T-helper 2 cell (primary cell): Measurements from ENCODE around the gene GLT6D1.
A peak's percentile ranks its signal among the peaks of the same experiment; 100 is the strongest.

ENCODE experiments used
- DNase-seq, 5 experiments: peaks; one replicate each; pipeline versions ENCODE4 v3.0.0 to v3.0.0-alpha.2; 2012 to 2022

GLT6D1 gene

GRCh38 chr9:135607401-135608293 lies 31.7 kb downstream of the GLT6D1 start:
- no peak for DNase-seq

GRCh38 chr9:135606885-135607259 lies 32.5 kb downstream of the GLT6D1 start:
- DNase-seq, result no peak

GRCh38 chr9:135605238-135605781 lies 34.0 kb downstream of the GLT6D1 start:
- no peak for DNase-seq

GRCh38 chr9:135604437-135605237 lies 34.7 kb downstream of the GLT6D1 start:
- DNase-seq, result no peak

- DNase-seq, result peak in 4 of 5 experiments; percentile 10 to 48 (median 28)
Measured at GRCh38 chr9:135602789-135603481, 36.4 kb downstream of the GLT6D1 start.

- no peak for DNase-seq
Measured at GRCh38 chr9:135601988-135602387, 37.4 kb downstream of the GLT6D1 start.

GRCh38 chr9:135600296-135600817 lies 39.0 kb downstream of the GLT6D1 start:
- no peak for DNase-seq

- DNase-seq, result no peak
Measured at GRCh38 chr9:135596211-135596610, 43.1 kb downstream of the GLT6D1 start.

GRCh38 chr9:135592625-135593024 lies 46.7 kb downstream of the GLT6D1 start:
- no peak for DNase-seq

GRCh38 chr9:135592331-135592590 lies 47.1 kb downstream of the GLT6D1 start:
- peak in 1 of 5 experiments; percentile 1 for DNase-seq

GRCh38 chr9:135591506-135592330 lies 47.6 kb downstream of the GLT6D1 start:
- no peak for DNase-seq

- DNase-seq, result no peak
Measured at GRCh38 chr9:135590486-135591079, 48.8 kb downstream of the GLT6D1 start.

- DNase-seq, result no peak
Measured at GRCh38 chr9:135589596-135590485, 49.5 kb downstream of the GLT6D1 start.

GRCh38 chr9:135588886-135589595 lies 50.3 kb downstream of the GLT6D1 start:
- no peak for DNase-seq

GRCh38 chr9:135588371-135588770 lies 51.0 kb downstream of the GLT6D1 start:
- no peak for DNase-seq

- no peak for DNase-seq
Measured at GRCh38 chr9:135587658-135588057, 51.7 kb downstream of the GLT6D1 start.

GRCh38 chr9:135586601-135587109 lies 52.7 kb downstream of the GLT6D1 start:
- no peak for DNase-seq

GRCh38 chr9:135584934-135585333 lies 54.4 kb downstream of the GLT6D1 start:
- DNase-seq, result no peak

GRCh38 chr9:135584371-135584770 lies 55.0 kb downstream of the GLT6D1 start:
- no peak for DNase-seq

- no peak for DNase-seq
Measured at GRCh38 chr9:135583688-135584011, 55.7 kb downstream of the GLT6D1 start.
